ENCODE measurements around the gene ODF4.

The ODF4 gene

DNA sequence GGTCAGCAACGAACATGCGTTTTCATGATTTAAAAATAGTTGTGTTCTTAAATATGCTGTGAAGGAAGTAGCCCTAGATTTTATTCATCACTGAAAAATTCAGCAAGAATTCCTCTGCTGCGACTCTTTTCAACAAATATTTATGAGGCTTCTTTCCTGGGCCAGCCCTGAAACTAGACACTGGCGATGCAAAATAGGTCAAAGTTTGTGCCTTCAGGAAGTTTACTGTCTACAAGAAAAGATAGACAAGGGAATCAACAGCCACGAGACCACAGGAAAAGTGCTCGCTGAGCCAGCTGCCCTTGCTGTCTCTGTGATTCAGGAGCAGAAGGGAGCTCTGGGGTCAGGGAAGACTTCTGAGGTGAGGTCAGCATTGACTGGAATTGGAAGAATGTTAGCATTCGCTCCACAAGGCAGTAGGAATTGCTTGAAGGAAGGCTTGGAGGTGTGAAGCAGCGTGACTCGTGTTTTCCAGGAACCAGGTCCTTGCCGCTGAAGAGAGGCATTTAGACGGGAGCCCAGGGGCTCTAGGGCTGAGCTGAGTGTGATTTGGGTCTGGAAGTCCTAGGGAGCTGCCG, 45.2 kb downstream of the ODF4 start:
- TF ChIP-seq, protein P1, sequence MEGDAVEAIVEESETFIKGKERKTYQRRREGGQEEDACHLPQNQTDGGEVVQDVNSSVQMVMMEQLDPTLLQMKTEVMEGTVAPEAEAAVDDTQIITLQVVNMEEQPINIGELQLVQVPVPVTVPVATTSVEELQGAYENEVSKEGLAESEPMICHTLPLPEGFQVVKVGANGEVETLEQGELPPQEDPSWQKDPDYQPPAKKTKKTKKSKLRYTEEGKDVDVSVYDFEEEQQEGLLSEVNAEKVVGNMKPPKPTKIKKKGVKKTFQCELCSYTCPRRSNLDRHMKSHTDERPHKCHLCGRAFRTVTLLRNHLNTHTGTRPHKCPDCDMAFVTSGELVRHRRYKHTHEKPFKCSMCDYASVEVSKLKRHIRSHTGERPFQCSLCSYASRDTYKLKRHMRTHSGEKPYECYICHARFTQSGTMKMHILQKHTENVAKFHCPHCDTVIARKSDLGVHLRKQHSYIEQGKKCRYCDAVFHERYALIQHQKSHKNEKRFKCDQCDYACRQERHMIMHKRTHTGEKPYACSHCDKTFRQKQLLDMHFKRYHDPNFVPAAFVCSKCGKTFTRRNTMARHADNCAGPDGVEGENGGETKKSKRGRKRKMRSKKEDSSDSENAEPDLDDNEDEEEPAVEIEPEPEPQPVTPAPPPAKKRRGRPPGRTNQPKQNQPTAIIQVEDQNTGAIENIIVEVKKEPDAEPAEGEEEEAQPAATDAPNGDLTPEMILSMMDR (IDR thresholded peaks at IDR 0.05; ENCODE audit: low read depth, low read length, missing control alignments): no peak
- DNase-seq (ENCODE audit: low read depth): no peak
- H3K4me3 ChIP-seq (ENCODE audit: low read depth, low read length): no peak overlapping the region

GRCh38 chr17:8386841-8387240, 47.2 kb downstream of the ODF4 start:
- DNase-seq (ENCODE audit: low read depth): no peak
- TF ChIP-seq, protein P1 (IDR thresholded peaks at IDR 0.05; ENCODE audit: low read depth, low read length, missing control alignments): no peak

GRCh38 chr17:8387914-8388651, 48.4 kb downstream of the ODF4 start:
- TF ChIP-seq, protein P1 (IDR thresholded peaks at IDR 0.05; ENCODE audit: low read depth, low read length, missing control alignments): no peak
- DNase-seq (ENCODE audit: low read depth): no peak
- H3K4me3 ChIP-seq (ENCODE audit: low read depth, low read length): no peak overlapping the region

More at GRCh38 chr17:8386841-8387240, 47.2 kb downstream of the ODF4 start:
- H3K4me3 ChIP-seq (ENCODE audit: low read depth, low read length): no peak overlapping the region

GRCh38 chr17:8391711-8392110, 52.1 kb downstream of the ODF4 start:
- no peak for DNase-seq (ENCODE audit: low read depth)

DNA sequence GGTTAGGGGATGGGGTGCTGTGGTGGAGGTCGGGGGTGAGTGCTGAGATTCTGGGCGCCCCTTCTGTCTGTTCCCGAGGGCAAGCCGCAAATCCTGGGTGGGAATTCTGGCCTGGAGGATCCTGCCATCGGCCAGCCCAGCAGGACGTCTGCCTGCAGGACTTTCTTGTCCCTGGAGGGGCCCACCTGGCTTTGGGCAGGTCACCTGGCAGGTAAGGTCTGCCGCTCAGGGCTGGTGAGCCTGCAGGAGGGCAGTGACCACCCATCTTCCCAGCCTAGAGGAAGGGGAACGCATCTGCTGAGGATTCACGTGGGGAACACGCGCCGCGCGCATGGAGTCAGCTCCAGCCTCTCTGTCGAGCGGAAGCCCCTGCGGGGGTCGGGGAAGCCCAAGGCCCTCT, 52.6 kb downstream of the ODF4 start:
- TF ChIP-seq, protein P1 (IDR thresholded peaks at IDR 0.05; ENCODE audit: low read depth, low read length, missing control alignments): no peak
- DNase-seq (ENCODE audit: low read depth): no peak
- H3K4me3 ChIP-seq (ENCODE audit: low read depth, low read length): no peak overlapping the region

More at GRCh38 chr17:8391711-8392110, 52.1 kb downstream of the ODF4 start:
- TF ChIP-seq, protein P1 (IDR thresholded peaks at IDR 0.05; ENCODE audit: low read depth, low read length, missing control alignments): no peak
- H3K4me3 ChIP-seq (ENCODE audit: low read depth, low read length): no peak overlapping the region

DNA sequence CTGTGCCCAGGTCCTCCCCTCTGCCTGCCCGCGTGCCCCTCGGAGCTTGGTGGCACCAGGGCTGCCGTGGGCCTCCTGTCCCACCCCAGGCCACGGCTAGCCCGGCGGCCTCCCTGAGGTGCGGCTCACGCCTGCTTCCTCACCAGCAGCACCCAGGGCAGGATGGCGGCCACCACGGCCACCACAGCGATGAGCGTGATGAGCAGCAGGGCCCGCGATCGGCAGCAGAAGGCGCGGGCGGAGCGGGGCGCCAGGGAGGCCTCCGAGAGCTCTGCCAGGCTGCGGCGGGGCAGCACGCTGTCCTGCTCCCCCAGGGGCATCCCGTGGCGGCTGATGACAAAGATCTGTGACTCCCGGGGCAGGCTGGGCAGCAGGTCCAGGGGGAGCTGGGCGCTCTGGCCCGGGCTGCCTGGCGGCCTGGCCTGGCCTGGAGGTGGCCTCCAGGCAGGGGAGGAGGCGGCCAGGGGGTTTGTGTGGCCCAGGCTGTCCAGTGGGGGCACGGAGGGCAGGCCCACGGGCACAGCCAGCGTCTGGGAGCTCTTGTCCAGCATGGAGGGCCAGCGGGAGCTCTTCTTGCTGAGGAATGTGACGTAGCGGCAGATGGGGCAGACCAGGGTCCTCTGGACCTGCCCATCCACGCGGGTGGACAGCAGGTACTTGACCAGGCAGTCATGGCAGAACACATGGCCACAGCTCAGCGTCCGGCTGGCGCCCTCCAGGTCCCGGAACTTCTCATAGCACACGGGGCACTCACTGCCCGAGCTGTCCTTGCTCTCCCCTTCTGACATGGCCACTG, 53.2 kb downstream of the ODF4 start:
- TF ChIP-seq, protein P1 (IDR thresholded peaks at IDR 0.05; ENCODE audit: low read depth, low read length, missing control alignments): no peak
- DNase-seq (ENCODE audit: low read depth): no peak
- H3K4me3 ChIP-seq (ENCODE audit: low read depth, low read length): no peak overlapping the region
